ENCODE data around the gene MB21D2.

DNA sequence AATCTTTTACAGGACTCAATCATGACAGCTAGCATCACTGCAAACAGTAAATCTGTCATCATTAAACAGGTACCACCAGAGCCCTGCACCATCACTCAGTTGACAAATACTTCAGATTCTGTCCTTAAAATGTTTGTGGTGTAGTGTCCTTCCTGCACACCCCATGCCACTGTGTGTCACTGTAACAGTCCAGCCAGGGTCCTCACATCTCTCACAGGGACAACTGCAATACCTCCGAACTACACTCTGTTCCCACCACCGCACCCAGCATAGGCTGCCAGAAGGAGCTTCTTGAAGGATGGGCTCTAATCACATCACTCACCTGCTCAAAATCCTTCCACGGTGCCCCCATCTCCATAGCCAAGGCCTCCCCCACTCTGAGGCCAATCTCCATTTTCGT is 100.2 kb downstream of the MB21D2 start:
- TF ChIP-seq CTCF (IDR thresholded peaks at IDR 0.05; ENCODE audit: control extremely low read depth in 1 of 3, insufficient read depth in 1 of 3, low read depth in 1 of 3, low read length in 3 of 3), result no peak
- no peak for TF ChIP-seq TCF12 (IDR thresholded peaks at IDR 0.05; ENCODE audit: low read depth, low read length)
- no peak for TF ChIP-seq POLR2AphosphoS5 (IDR thresholded peaks at IDR 0.05; ENCODE audit: low read depth, low read length)
- no peak for TF ChIP-seq TAF7 (optimal IDR thresholded peaks at IDR 0.05; ENCODE audit: borderline replicate concordance, low read depth, low read length)
- TF ChIP-seq EZH2 (IDR thresholded peaks at IDR 0.05; ENCODE audit: low read depth, low read length, severe bottlenecking), result no peak
- no peak for TF ChIP-seq SIN3A (conservative IDR thresholded peaks at IDR 0.05 in 1 of 2, IDR thresholded peaks at IDR 0.05 in 1 of 2; ENCODE audit: low read depth in 1 of 2, low read length in 2 of 2)

Measured in H1 (cell line).